G401.6 (cell line): ENCODE measurements around the gene BABAM2.
"Not testable (repeated sequence)": the region's sequence is repeated elsewhere in the genome, so short reads cannot be mapped to it uniquely, and the experiment has no call there.

Source experiments
- FAIRE-seq: peaks from 2 replicates; lab custom pipeline; 2012; peaks lifted over from hg19 to GRCh38; lab: Jason Lieb, UNC

The BABAM2 gene

GRCh38 chr2:27881815-27882583 is 8.5 kb upstream of the BABAM2 start:
- not testable (repeated sequence) for FAIRE-seq

GRCh38 chr2:27882584-27882922 is 8.0 kb upstream of the BABAM2 start:
- not testable (repeated sequence) for FAIRE-seq

- no peak for FAIRE-seq
These were observed 5.9 kb upstream of the BABAM2 start for GRCh38 chr2:27884601-27885000.

GRCh38 chr2:27885234-27885633 is 5.3 kb upstream of the BABAM2 start:
- no peak for FAIRE-seq

GRCh38 chr2:27885661-27886060 is 4.9 kb upstream of the BABAM2 start:
- no peak for FAIRE-seq

GRCh38 chr2:27886322-27886721 is 4.2 kb upstream of the BABAM2 start:
- FAIRE-seq, result no peak

- FAIRE-seq, result no peak
These were observed 3.4 kb upstream of the BABAM2 start for GRCh38 chr2:27887111-27887510.

- no peak for FAIRE-seq
These were observed 2.7 kb upstream of the BABAM2 start for GRCh38 chr2:27887830-27888229.

GRCh38 chr2:27888790-27889189 is 1.7 kb upstream of the BABAM2 start:
- no peak for FAIRE-seq

GRCh38 chr2:27889774-27890145 is 769 bp upstream of the BABAM2 start:
- FAIRE-seq, result no peak

GRCh38 chr2:27890924-27891672 is 569 bp downstream of the BABAM2 start:
- FAIRE-seq, result no peak

GRCh38 chr2:27891673-27892105 is 1.2 kb downstream of the BABAM2 start:
- FAIRE-seq, result no peak

GRCh38 chr2:27893006-27893405 is 2.5 kb downstream of the BABAM2 start:
- no peak for FAIRE-seq

- no peak for FAIRE-seq
These were observed 7.2 kb downstream of the BABAM2 start for GRCh38 chr2:27897717-27898116.

- FAIRE-seq, result no peak
These were observed 10.7 kb downstream of the BABAM2 start for GRCh38 chr2:27901234-27901633.

- FAIRE-seq, result no peak
These were observed 11.6 kb downstream of the BABAM2 start for GRCh38 chr2:27902098-27902497.

- FAIRE-seq, result no peak
These were observed 12.5 kb downstream of the BABAM2 start for GRCh38 chr2:27903018-27903417.

GRCh38 chr2:27903649-27904404 is 13.3 kb downstream of the BABAM2 start:
- FAIRE-seq, result no peak

GRCh38 chr2:27904405-27904665 is 13.8 kb downstream of the BABAM2 start:
- no peak for FAIRE-seq

- no peak for FAIRE-seq
These were observed 15.5 kb downstream of the BABAM2 start for GRCh38 chr2:27906074-27906473.

GRCh38 chr2:27907547-27907946 is 17.0 kb downstream of the BABAM2 start:
- no peak for FAIRE-seq

GRCh38 chr2:27909901-27910300 is 19.4 kb downstream of the BABAM2 start:
- FAIRE-seq, result no peak

- no peak for FAIRE-seq
These were observed 21.1 kb downstream of the BABAM2 start for GRCh38 chr2:27911458-27912210.
